ENCODE results near the gene TNFAIP8L1. TPM values are rescaled to one million over a fixed set of nuclear protein-coding genes. Genes with fewer than 3 reads are reported as not detected.
"Not testable (repeated sequence)": the region's sequence is repeated elsewhere in the genome, so short reads cannot be mapped to it uniquely, and the experiment has no call there.

TNFAIP8L1 gene
- total and polyA plus RNA-seq, 4 experiments from 2014 or later, result 3.7 to 17.2 (median 13.7) TPM

GRCh38 chr19:4678881-4679790, 39.8 kb downstream of the TNFAIP8L1 start:
- POLR2A ChIA-PET (ENCODE audit: partially characterized antibody), result interaction anchor here (0.5 kb wide), 1 partner anchor 70 kb away, joined by 5 read pairs; no protein-coding TSS in a partner anchor

GRCh38 chr19:4680021-4680420, 40.7 kb downstream of the TNFAIP8L1 start:
- peaks cover 28% of the 10 kb centered on the region for H3K36me3 ChIP-seq (ENCODE audit: insufficient read depth, low read length)

More at GRCh38 chr19:4678881-4679790, 39.8 kb downstream of the TNFAIP8L1 start:
- no peaks in the 10 kb centered on the region for H3K9me3 ChIP-seq (ENCODE audit: control insufficient read depth in 1 of 2, low read length in 2 of 2)
- H3K4me3 Mint-ChIP-seq, result no peak overlapping the region
- DNase-seq, result peak in 1 of 5 donors; percentile 31
- H3K27me3 ChIP-seq (ENCODE audit: insufficient read depth, low read length), result no peaks in the 10 kb centered on the region
- intact Hi-C loops (cut with micrococcal nuclease), result no loop called here
- H3K27ac ChIP-seq (ENCODE audit: low read depth, low read length), result no peak overlapping the region
- peaks cover 27% of the 10 kb centered on the region for H3K36me3 ChIP-seq (ENCODE audit: insufficient read depth, low read length)
- H3K27ac Mint-ChIP-seq, result peak overlapping the region in 1 of 7 donors; percentile 46
- no peak overlapping the region for H3K4me3 ChIP-seq (ENCODE audit: low read length in 2 of 2)
- no peaks in the 10 kb centered on the region for H3K4me1 ChIP-seq (ENCODE audit: insufficient read depth, low read length)
- H3K27me3 Mint-ChIP-seq, result no peaks in the 10 kb centered on the region
- no peaks in the 10 kb centered on the region for H3K4me1 Mint-ChIP-seq
- peaks cover 8 to 27% of the 10 kb centered on the region in 2 donors for H3K36me3 Mint-ChIP-seq
- no peaks in the 10 kb centered on the region for H3K9me3 Mint-ChIP-seq
- CTCF ChIA-PET (ENCODE audit: partially characterized antibody), result interaction anchor here (2.5 kb wide), 1 partner anchor 45 kb away, joined by 7 read pairs; no protein-coding TSS in a partner anchor

GRCh38 chr19:4682417-4683200, 43.3 kb downstream of the TNFAIP8L1 start:
- ChIA-PET CTCF (ENCODE audit: partially characterized antibody) (no interaction called here), POLR2A (ENCODE audit: partially characterized antibody) (no interaction called here)
- H3K9me3 Mint-ChIP-seq, result no peaks in the 10 kb centered on the region

More at GRCh38 chr19:4680021-4680420, 40.7 kb downstream of the TNFAIP8L1 start:
- H3K4me3 ChIP-seq (ENCODE audit: low read length in 2 of 2); H3K4me1 Mint-ChIP-seq; H3K4me1 ChIP-seq (ENCODE audit: insufficient read depth, low read length); H3K27me3 Mint-ChIP-seq; H3K27me3 ChIP-seq (ENCODE audit: insufficient read depth, low read length); intact Hi-C loops (cut with micrococcal nuclease); POLR2A ChIA-PET (ENCODE audit: partially characterized antibody); H3K9me3 ChIP-seq (ENCODE audit: control insufficient read depth in 1 of 2, low read length in 2 of 2); H3K27ac Mint-ChIP-seq; H3K27ac ChIP-seq (ENCODE audit: low read depth, low read length); H3K9me3 Mint-ChIP-seq; H3K4me3 Mint-ChIP-seq: not testable (repeated sequence)
- peaks cover 8 to 28% of the 10 kb centered on the region in 2 donors for H3K36me3 Mint-ChIP-seq
- peak in 1 of 5 donors; percentile 16 for DNase-seq
- CTCF ChIA-PET (ENCODE audit: partially characterized antibody), result interaction anchor here (0.7 to 2.5 kb wide), 3 partner anchors 42 to 46 kb away, joined by 3 to 7 read pairs (median 3); no protein-coding TSS in a partner anchor

DNA sequence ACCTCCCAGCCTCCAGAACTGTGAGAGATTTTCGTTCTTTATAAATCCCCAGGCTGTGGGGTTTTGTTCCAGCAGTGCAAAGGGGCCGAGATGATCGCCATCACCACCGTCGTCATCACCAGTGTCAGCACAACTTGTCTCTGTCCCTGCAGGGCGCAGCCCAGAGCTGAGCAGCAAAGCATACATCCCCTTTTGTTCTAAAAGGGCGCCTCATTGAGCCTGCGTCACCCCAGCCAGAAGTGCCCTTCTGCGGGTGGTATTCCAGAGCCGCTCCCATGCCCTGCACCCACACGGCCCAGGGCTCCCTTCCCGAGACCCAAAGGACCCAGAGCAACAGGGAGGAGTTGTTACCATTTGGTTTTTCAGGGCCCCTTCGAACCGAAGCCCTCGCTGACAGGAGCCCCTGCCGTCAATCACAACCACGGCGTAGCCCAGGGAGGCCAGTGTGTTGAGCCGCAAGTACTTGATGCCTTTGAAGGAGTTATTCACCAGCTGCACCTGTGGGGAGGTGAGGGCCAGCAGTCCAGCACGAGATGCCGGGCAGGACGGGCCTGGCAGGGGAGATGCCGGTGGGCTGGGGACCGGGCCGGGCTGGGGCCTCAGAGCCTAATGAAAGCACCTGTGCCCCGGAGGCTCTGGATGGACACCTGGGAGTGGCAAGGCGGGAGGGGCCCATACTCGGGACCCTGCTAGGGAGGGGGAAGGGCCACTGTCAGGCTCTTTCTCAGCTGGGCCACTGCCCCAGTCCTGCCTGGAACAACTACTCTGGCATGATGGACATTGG, 45.2 kb downstream of the TNFAIP8L1 start:
- Mint-ChIP-seq H3K9me3 (no peaks in the 10 kb centered on the region), H3K27ac (peak overlapping the region in 1 of 7 donors; percentile 47), H3K36me3 (peaks cover 11 to 39% of the 10 kb centered on the region in 2 donors), H3K27me3 (no peaks in the 10 kb centered on the region), H3K4me1 (no peaks in the 10 kb centered on the region), H3K4me3 (no peak overlapping the region)
- DNase-seq, result peak in 1 of 5 donors; percentile 13
- Histone ChIP-seq H3K27ac (ENCODE audit: low read depth, low read length) (no peak overlapping the region), H3K27me3 (ENCODE audit: insufficient read depth, low read length) (no peaks in the 10 kb centered on the region), H3K4me1 (ENCODE audit: insufficient read depth, low read length) (no peaks in the 10 kb centered on the region), H3K4me3 (ENCODE audit: low read length in 2 of 2) (no peak overlapping the region), H3K36me3 (ENCODE audit: insufficient read depth, low read length) (peaks cover 32% of the 10 kb centered on the region), H3K9me3 (ENCODE audit: control insufficient read depth in 1 of 2, low read length in 2 of 2) (no peaks in the 10 kb centered on the region)
- intact Hi-C loops (cut with micrococcal nuclease), result no loop called here
- POLR2A ChIA-PET (ENCODE audit: partially characterized antibody), result no interaction called here
- CTCF ChIA-PET (ENCODE audit: partially characterized antibody), result no interaction called here

More at GRCh38 chr19:4682417-4683200, 43.3 kb downstream of the TNFAIP8L1 start:
- Histone ChIP-seq H3K36me3 (ENCODE audit: insufficient read depth, low read length) (peaks cover 30% of the 10 kb centered on the region), H3K27me3 (ENCODE audit: insufficient read depth, low read length) (no peaks in the 10 kb centered on the region), H3K4me1 (ENCODE audit: insufficient read depth, low read length) (no peaks in the 10 kb centered on the region), H3K9me3 (ENCODE audit: control insufficient read depth in 1 of 2, low read length in 2 of 2) (no peaks in the 10 kb centered on the region), H3K4me3 (ENCODE audit: low read length in 2 of 2) (no peak overlapping the region), H3K27ac (ENCODE audit: low read depth, low read length) (no peak overlapping the region)
- no peak overlapping the region for H3K4me3 Mint-ChIP-seq
- peak overlapping the region in 1 of 7 donors; percentile 78 for H3K27ac Mint-ChIP-seq
- DNase-seq, result peak in 1 of 5 donors; percentile 7
- intact Hi-C loops (cut with micrococcal nuclease), result no loop called here
- no peaks in the 10 kb centered on the region for H3K27me3 Mint-ChIP-seq
- peaks cover 11 to 34% of the 10 kb centered on the region in 2 donors for H3K36me3 Mint-ChIP-seq
- H3K4me1 Mint-ChIP-seq, result no peaks in the 10 kb centered on the region

- DNase-seq, result no peak
- intact Hi-C loops (cut with micrococcal nuclease), result no loop called here
- Mint-ChIP-seq H3K27ac (no peak overlapping the region), H3K27me3 (no peaks in the 10 kb centered on the region), H3K4me3 (no peak overlapping the region), H3K9me3 (no peaks in the 10 kb centered on the region), H3K4me1 (no peaks in the 10 kb centered on the region), H3K36me3 (peaks cover 17 to 48% of the 10 kb centered on the region in 2 donors)
- Histone ChIP-seq H3K27ac (ENCODE audit: low read depth, low read length) (no peak overlapping the region), H3K36me3 (ENCODE audit: insufficient read depth, low read length) (peaks cover 40% of the 10 kb centered on the region), H3K9me3 (ENCODE audit: control insufficient read depth in 1 of 2, low read length in 2 of 2) (no peaks in the 10 kb centered on the region), H3K27me3 (ENCODE audit: insufficient read depth, low read length) (no peaks in the 10 kb centered on the region), H3K4me1 (ENCODE audit: insufficient read depth, low read length) (no peaks in the 10 kb centered on the region), H3K4me3 (ENCODE audit: low read length in 2 of 2) (no peak overlapping the region)
- ChIA-PET POLR2A (ENCODE audit: partially characterized antibody) (no interaction called here), CTCF (ENCODE audit: partially characterized antibody) (no interaction called here)
These were observed 47.4 kb downstream of the TNFAIP8L1 start for GRCh38 chr19:4686700-4687099.

GRCh38 chr19:4687396-4687795, 48.1 kb downstream of the TNFAIP8L1 start:
- ChIA-PET POLR2A (ENCODE audit: partially characterized antibody) (no interaction called here), CTCF (ENCODE audit: partially characterized antibody) (no interaction called here)
- Histone ChIP-seq H3K27ac (ENCODE audit: low read depth, low read length) (no peak overlapping the region), H3K36me3 (ENCODE audit: insufficient read depth, low read length) (peaks cover 36% of the 10 kb centered on the region), H3K4me1 (ENCODE audit: insufficient read depth, low read length) (no peaks in the 10 kb centered on the region), H3K9me3 (ENCODE audit: control insufficient read depth in 1 of 2, low read length in 2 of 2) (no peaks in the 10 kb centered on the region), H3K4me3 (ENCODE audit: low read length in 2 of 2) (no peak overlapping the region), H3K27me3 (ENCODE audit: insufficient read depth, low read length) (no peaks in the 10 kb centered on the region)
- Mint-ChIP-seq H3K9me3 (no peaks in the 10 kb centered on the region), H3K27ac (no peak overlapping the region), H3K27me3 (no peaks in the 10 kb centered on the region), H3K36me3 (peaks cover 21 to 51% of the 10 kb centered on the region in 2 donors), H3K4me3 (no peak overlapping the region), H3K4me1 (no peaks in the 10 kb centered on the region)
- intact Hi-C loops (cut with micrococcal nuclease), result no loop called here
- peak in 1 of 5 donors; percentile 5 for DNase-seq

Data from CD4-positive, alpha-beta memory T cell (primary cell).